HT1080 (cell line): ENCODE results near the gene HRH4. TPM values are rescaled to one million over a fixed set of nuclear protein-coding genes. Genes with fewer than 3 reads are reported as not detected.

Experiments
- DNase-seq: peaks from one replicate; pipeline ENCODE4 v3.0.0-alpha.2; 2015; ENCODE audit warnings: low read depth
- total RNA-seq: library from RNA; depleted of rRNA; stranded (reverse); fragments of >200 nt; shearing (Covaris generic); gene quantifications from 2 replicates; pipeline ENCODE4 v1.2.3, GENCODE V29; 2014

The HRH4 gene
- total RNA-seq, 1 experiment from 2014 or later, result not detected

DNA sequence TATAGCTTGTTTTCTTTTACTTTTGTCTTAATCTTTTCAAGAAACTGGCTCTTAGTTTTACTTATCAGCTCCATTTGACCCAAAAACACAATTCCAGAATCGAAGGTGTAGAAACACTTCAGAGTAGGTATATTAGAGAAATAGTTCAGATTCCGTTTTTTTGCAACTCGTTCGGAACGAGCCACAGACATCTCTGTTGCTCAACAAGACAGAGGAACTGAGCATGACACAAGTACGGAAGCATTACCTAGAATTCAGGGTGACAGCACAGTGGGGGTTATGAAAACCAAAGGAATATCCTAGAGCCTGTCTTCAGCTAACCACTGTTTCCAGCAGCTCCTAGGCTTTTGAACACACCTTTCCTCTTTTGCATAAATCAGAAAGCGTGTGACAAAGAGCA, 5.0 kb downstream of the HRH4 start:
- no peak for DNase-seq

GRCh38 chr18:24466771-24467170, 6.3 kb downstream of the HRH4 start:
- DNase-seq, result no peak

GRCh38 chr18:24470022-24470618, 9.7 kb downstream of the HRH4 start:
- no peak for DNase-seq

- DNase-seq, result no peak
These were observed 10.4 kb downstream of the HRH4 start for GRCh38 chr18:24470805-24471204.

GRCh38 chr18:24472591-24472990, 12.2 kb downstream of the HRH4 start:
- no peak for DNase-seq

- no peak for DNase-seq
These were observed 14.0 kb downstream of the HRH4 start for GRCh38 chr18:24474406-24474805.

DNA sequence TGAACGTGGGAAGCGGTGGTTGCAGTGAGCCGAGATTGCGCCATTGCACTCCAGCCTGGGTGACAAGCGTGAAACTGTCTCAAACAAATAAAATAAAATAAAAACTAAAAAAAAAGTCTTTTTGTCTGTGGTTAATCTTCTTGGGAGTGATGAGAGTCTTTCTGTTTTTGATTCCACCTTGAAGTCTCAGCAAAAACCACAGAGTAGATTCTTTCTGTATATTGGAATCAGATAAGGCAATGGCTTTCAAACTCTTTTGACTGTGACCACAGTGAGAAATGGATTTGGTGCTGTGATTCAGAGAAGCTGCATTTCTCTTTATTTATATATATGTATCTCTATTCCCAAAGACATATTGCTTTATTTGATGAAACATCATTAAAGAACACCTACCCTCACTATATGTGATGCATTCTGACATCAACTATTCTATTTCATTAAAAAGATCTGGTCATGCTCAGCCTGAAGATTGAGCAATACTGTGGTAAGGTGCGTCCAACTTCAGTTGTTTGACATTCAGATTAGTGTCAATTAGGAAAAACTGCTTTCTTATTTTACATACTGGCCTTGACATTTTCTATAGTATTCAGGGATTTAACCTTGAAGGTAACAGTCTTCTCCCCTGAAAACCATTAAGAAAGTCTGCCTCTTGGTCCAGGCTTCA, 15.6 kb downstream of the HRH4 start:
- no peak for DNase-seq

DNA sequence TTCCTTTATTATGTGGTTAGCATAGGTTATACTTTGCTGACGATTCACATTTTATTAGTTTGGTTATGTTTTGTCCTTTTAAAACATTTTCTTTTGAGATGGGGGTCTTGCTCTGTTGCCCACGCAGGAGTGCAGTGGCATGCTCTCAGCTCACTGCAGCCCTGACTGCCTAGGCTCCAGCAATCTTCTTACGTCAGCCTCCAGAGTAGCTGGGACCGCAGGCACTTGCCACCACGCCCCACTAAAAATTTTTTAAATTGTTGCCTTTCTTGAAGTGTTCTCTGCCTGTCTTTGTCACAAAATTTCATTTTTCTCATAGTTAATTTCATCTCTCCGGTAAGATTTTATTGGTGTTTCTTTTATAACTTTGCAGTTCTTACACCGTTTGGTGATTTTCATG, 18.9 kb downstream of the HRH4 start:
- DNase-seq, result no peak

DNA sequence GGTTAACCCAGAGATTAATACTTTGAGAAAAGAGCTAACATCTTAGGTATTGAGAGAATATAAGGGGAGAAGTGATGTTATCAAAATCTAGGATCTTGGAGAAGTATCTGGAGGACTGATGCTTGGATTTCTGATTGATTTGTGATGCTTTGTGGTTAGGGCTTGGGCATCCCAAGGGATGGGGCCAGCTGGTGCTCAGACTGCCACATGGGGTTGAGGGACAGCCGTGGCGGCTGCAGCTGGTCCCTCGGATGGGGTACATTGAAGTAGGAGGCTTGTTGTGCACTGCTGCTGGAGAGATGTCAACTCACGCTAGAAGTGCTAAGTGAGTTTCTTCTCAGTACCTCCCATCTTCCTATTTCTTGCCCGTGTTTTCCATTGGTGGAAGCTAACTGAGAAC, 22.4 kb downstream of the HRH4 start:
- no peak for DNase-seq

DNA sequence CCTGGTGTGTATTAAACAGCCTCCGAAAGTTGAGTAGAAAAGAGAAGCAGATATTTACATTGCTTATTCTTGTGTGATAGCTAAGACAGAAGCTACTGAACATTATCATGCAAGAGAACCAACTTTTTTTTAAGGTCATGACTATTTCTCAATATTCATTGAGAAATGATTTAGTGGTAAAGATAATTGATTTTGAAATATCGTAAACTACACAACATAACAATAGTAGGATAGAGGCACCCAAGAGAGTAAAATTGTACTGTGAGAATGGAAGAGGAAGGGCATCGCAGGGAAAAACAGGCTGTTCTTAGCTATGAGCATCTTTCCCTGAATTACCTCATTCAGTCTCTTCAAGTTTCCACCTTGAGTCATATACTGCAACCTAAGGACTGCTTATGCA, 25.2 kb downstream of the HRH4 start:
- no peak for DNase-seq

GRCh38 chr18:24486684-24487083, 26.2 kb downstream of the HRH4 start:
- DNase-seq, result no peak

GRCh38 chr18:24488824-24489493, 28.5 kb downstream of the HRH4 start:
- DNase-seq, result peak; percentile 55

- no peak for DNase-seq
These were observed 30.1 kb downstream of the HRH4 start for GRCh38 chr18:24490539-24490938.

DNA sequence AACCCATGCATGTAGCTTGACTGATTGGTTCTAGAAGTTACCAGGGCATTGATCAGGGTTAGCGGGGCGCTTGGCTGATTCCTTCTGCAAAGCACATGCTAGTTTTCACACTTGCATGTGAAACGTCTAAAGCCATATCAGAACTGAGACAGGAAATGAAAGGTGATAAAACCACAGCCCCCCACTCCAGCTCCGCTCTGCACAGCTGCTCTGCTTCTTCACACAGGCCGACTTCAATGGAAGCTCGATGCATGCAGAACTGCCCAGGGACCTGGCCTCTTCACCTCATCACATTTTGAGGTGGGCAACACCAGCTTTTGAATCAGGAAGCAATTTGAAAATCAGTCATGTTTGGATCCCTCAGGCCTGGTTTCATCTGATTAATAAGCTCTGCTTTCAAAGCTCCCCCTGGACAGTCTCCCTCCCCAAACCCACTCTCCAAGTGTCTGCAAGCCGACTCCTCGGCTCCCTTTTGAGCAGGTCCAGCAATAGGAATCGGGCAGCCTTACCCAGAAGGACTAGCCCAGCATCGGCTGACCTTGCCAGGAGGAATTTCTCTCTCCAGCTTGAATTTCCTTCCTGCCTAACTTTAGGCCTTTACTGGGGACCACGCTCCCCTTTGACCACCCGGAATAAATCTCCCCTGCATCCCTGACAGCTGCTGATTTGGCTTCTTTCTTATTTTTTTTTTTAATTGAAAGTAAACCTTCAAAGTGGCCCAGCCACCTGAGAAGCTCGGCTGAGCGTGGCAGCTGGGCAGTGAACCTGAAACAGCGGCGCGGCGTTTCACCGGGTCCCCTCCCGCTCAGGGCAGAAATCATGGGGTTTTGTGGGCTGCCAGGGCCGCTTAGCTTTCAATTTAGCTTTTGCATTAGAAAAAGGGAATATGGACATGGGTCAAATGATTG, 31.7 kb downstream of the HRH4 start:
- no peak for DNase-seq

GRCh38 chr18:24494586-24494985, 34.1 kb downstream of the HRH4 start:
- no peak for DNase-seq

DNA sequence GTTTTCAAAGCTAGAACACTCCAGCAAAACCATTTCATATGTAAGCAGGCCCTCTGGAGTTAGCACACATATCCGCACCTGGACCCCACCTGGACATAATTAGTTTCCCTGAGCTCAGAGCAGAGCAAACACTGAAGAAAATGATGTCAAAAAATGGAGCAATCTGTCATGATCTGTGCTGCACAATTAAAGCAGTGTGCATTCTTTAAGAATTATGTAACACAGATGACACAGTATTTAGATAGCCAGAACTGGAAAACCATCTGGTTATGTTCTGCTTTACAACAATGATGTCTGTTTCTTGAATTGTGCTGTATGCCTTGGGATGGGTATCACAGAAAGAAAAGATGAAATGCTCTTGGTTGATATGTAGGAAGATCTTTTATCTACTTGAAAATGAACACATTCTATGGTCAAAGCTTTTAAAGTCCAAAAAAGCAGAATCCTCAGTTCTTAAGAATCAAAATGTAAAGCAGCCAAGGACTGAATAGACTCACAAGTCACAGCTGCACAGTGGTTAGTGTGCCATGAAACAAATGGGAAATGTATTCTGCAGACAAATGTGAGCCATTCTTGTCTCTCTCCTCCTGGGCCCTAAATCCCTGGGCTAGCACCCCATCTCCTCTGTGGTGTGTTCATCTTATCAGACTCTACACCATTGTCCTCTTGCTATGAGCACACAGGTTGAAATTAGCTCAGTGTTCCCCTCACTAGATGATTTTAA, 36.8 kb downstream of the HRH4 start:
- DNase-seq, result no peak

DNA sequence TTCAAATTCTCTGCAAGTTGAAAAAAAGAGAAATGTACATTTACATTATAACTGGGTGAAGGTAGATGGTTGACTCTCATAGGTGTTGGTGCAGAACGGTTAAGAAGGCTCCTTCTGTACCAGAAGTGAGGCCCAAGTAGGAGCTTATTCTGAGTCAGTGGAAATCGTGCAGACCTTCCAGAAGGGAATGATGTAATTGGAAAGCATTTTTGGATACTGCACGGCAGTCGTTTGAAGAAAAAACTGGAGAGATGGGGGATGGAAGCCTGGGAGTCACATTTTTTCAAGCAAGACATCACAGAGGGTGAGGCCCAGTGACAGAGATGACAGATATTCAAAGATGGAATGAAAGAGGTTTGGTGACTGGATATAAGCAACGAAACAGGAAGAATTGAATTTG, 39.4 kb downstream of the HRH4 start:
- DNase-seq, result no peak

- no peak for DNase-seq
These were observed 39.8 kb downstream of the HRH4 start for GRCh38 chr18:24500217-24500616.

- DNase-seq, result no peak
These were observed 40.3 kb downstream of the HRH4 start for GRCh38 chr18:24500766-24501165.

- no peak for DNase-seq
These were observed 42.5 kb downstream of the HRH4 start for GRCh38 chr18:24502667-24503523.
